Heart left ventricle (tissue), 13 donors: Measurements from ENCODE around the gene TTBK1.

ENCODE experiments used
- CTCF ChIP-seq, 12 donors: fragments of 200-600 bp; sonication (generic) in 4 of 12; IDR thresholded peaks; one replicate each; pipeline versions ENCODE4 v1.5.0 to v1.8.0; 2018 to 2022; ENCODE audit warnings: antibody characterized with exemption in 12 of 12, mild to moderate bottlenecking in 5 of 12
- POLR2A ChIP-seq, 2 donors: fragments of 450-650 bp; IDR thresholded peaks; one replicate each; pipeline ENCODE4 v1.6.1; 2017; ENCODE audit warnings: antibody characterized with exemption in 2 of 2, mild to moderate bottlenecking in 2 of 2, moderate library complexity in 2 of 2
- donor health status: ischemic (EF 13 %, LVEDD 7.1; RV severe dilation, severe dysfunction).
- donor health status: DM: no; HTN: yes; CAD: no.
- donor health status: DM: no; HTN: no; CAD: no.
- donor health status: ischemic (EF 25% LVEDD 6.9; RV normal size, moderate dysfunction).
- donor health status: ischemic (EF 25% LVEDD 5.7; RV mildly dilated, moderate dysfunction).
- donor health status: ischemic (EF 35%, LVEDD 5.7; RV mildly dilated, moderate dysfunction).
- donor health status: nonischemic (EF 11% LVEDD 7.7; RV severe dilation, severe dysfunction).
- donor health status: DM: yes; HTN: yes; CAD: no.
- donor health status: PGD.
- donor health status: ischemic (EF 29% LVEDD 5.4; RV normal size, mild dysfunction).
- donor health status: nonischemic (EF 23%, LVEDD 6.1; RV moderate dilation, normal function).

GRCh38 chr6:43258807-43259686 is 15.8 kb downstream of the TTBK1 start:
- no peak for TF ChIP-seq CTCF (IDR thresholded peaks at IDR 0.05)
- no peak for TF ChIP-seq POLR2A (IDR thresholded peaks at IDR 0.05)
